ENCODE data around the gene HHIPL1. TPM values are rescaled to one million over a fixed set of nuclear protein-coding genes. Genes with fewer than 3 reads are reported as not detected.

Gene HHIPL1
- total RNA-seq, 1 donor from 2014 or later: 0.32 TPM

DNA sequence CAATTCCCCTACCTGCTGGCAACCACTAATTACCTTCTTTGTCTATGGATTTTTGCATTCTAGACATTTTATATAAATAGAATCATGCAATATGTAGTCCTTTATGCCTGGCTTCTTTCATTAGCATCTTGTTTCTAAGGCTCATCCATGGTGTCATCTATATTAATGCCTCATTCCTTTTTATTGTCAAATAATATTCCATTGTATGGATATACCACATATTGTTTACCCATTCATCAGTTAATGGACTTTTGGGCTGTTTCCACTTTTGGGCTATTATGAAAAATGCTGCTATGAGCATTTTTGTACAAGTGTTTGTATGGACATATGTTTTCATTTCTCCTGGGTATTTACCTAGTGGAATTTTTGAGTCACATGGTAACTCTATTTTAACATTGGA lies 57.2 kb downstream of the HHIPL1 start:
- Mint-ChIP-seq H3K27ac (no peak overlapping the region), H3K4me1 (peaks cover 7% of the 10 kb centered on the region), H3K4me3 (no peak overlapping the region), H3K27me3 (ENCODE audit: insufficient read depth, low read depth) (peaks cover 5% of the 10 kb centered on the region), H3K9me3 (peaks cover 30% of the 10 kb centered on the region), H3K36me3 (peaks cover 37% of the 10 kb centered on the region)
- no peak overlapping the region for H3K4me3 ChIP-seq
- peaks cover 9% of the 10 kb centered on the region for H3K36me3 ChIP-seq
- peaks cover 7% of the 10 kb centered on the region for H3K9me3 ChIP-seq (ENCODE audit: low read depth)
- no peaks in the 10 kb centered on the region for H3K79me2 ChIP-seq (ENCODE audit: low read depth)
- no peak overlapping the region for H3K27ac ChIP-seq
- H3K4me2 ChIP-seq: no peak overlapping the region
- no peak overlapping the region for H3K9ac ChIP-seq
- H4K20me1 ChIP-seq (ENCODE audit: low read depth): no peaks in the 10 kb centered on the region
- no peak overlapping the region for H2AFZ ChIP-seq (replicated peaks)
- peaks cover 4% of the 10 kb centered on the region for H3K4me1 ChIP-seq
- H3F3A ChIP-seq (ENCODE audit: low read depth): no peaks in the 10 kb centered on the region
- H3K27me3 ChIP-seq: no peaks in the 10 kb centered on the region
- no peak for DNase-seq (ENCODE audit: low spot score)
- TF ChIP-seq, protein P1, sequence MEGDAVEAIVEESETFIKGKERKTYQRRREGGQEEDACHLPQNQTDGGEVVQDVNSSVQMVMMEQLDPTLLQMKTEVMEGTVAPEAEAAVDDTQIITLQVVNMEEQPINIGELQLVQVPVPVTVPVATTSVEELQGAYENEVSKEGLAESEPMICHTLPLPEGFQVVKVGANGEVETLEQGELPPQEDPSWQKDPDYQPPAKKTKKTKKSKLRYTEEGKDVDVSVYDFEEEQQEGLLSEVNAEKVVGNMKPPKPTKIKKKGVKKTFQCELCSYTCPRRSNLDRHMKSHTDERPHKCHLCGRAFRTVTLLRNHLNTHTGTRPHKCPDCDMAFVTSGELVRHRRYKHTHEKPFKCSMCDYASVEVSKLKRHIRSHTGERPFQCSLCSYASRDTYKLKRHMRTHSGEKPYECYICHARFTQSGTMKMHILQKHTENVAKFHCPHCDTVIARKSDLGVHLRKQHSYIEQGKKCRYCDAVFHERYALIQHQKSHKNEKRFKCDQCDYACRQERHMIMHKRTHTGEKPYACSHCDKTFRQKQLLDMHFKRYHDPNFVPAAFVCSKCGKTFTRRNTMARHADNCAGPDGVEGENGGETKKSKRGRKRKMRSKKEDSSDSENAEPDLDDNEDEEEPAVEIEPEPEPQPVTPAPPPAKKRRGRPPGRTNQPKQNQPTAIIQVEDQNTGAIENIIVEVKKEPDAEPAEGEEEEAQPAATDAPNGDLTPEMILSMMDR (IDR thresholded peaks at IDR 0.05): no peak
- TF ChIP-seq EZH2phosphoT487 (IDR thresholded peaks at IDR 0.05) (no peak), EZH2 (IDR thresholded peaks at IDR 0.05) (no peak)

DNA sequence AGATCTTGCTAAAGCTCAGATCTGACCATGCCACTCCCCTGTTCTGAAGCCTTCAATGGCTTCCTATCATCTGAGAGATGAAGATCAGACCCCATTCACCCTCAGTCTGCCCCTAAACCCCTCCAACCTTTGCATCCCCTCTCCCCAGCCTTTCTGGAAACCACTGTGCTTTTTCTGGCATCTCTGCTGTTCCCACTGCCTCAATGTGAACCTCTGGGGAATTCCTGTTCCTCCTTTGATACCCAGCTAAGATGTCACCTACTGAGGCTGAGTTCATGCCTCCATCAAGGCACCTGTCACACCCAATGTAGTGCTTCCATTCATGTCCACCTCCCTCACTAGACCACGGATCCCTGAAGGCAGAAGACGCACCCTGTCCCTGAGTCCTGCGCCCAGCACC lies 58.5 kb downstream of the HHIPL1 start:
- no peaks in the 10 kb centered on the region for H3K4me1 ChIP-seq

DNA sequence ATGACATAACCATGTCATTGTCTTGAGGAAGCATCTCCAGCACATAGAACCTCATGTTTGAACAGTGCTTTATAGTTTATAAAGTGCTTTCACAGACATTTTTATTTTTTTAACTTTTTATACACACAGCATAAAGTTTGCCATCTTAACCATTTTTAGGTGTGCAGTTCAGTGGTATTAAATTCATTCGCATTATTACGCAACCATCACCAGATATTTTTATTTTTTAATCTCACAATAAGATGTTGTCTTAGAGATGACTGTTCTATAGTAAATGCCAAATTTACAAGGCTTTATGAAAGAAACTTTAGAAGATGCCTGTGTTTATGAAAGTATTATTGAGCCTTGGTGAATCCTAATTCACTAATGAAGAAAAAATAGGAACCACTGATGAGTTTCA lies 59.1 kb downstream of the HHIPL1 start:
- peaks cover 5% of the 10 kb centered on the region for H3K27me3 Mint-ChIP-seq (ENCODE audit: insufficient read depth, low read depth)
- H3K27me3 ChIP-seq: no peaks in the 10 kb centered on the region
- H3K9me3 ChIP-seq (ENCODE audit: low read depth): peaks cover 7% of the 10 kb centered on the region
- H3K4me3 Mint-ChIP-seq: no peak overlapping the region
- H3K27ac Mint-ChIP-seq: no peak overlapping the region
- no peaks in the 10 kb centered on the region for H3K4me1 Mint-ChIP-seq
- no peaks in the 10 kb centered on the region for H3K4me1 ChIP-seq
- H3K27ac ChIP-seq: no peak overlapping the region
- no peak overlapping the region for H3K9ac ChIP-seq
- H3K79me2 ChIP-seq (ENCODE audit: low read depth): no peaks in the 10 kb centered on the region
- H3F3A ChIP-seq (ENCODE audit: low read depth): no peaks in the 10 kb centered on the region
- H3K36me3 ChIP-seq: peaks cover 9% of the 10 kb centered on the region
- no peak overlapping the region for H3K4me2 ChIP-seq
- no peak overlapping the region for H2AFZ ChIP-seq (replicated peaks)
- H3K36me3 Mint-ChIP-seq: peaks cover 45% of the 10 kb centered on the region
- H3K9me3 Mint-ChIP-seq: peaks cover 30% of the 10 kb centered on the region
- TF ChIP-seq, protein P1 (IDR thresholded peaks at IDR 0.05): no peak
- no peak for TF ChIP-seq EZH2 (IDR thresholded peaks at IDR 0.05)
- TF ChIP-seq EZH2phosphoT487 (IDR thresholded peaks at IDR 0.05): no peak
- H4K20me1 ChIP-seq (ENCODE audit: low read depth): no peaks in the 10 kb centered on the region
- no peak for DNase-seq (ENCODE audit: low spot score)
- no peak overlapping the region for H3K4me3 ChIP-seq

More for the DNA sequence above, 58.5 kb downstream of the HHIPL1 start:
- Histone ChIP-seq H3K36me3 (peaks cover 9% of the 10 kb centered on the region), H3K4me3 (no peak overlapping the region), H3F3A (ENCODE audit: low read depth) (no peaks in the 10 kb centered on the region), H3K9ac (no peak overlapping the region), H3K27me3 (no peaks in the 10 kb centered on the region), H3K9me3 (ENCODE audit: low read depth) (peaks cover 7% of the 10 kb centered on the region), H3K79me2 (ENCODE audit: low read depth) (no peaks in the 10 kb centered on the region), H3K27ac (no peak overlapping the region), H2AFZ (replicated peaks) (no peak overlapping the region), H3K4me2 (no peak overlapping the region), H4K20me1 (ENCODE audit: low read depth) (no peaks in the 10 kb centered on the region)
- peaks cover 30% of the 10 kb centered on the region for H3K9me3 Mint-ChIP-seq
- no peak for TF ChIP-seq EZH2 (IDR thresholded peaks at IDR 0.05)
- TF ChIP-seq, protein P1 (IDR thresholded peaks at IDR 0.05): no peak
- TF ChIP-seq EZH2phosphoT487 (IDR thresholded peaks at IDR 0.05): no peak
- H3K27me3 Mint-ChIP-seq (ENCODE audit: insufficient read depth, low read depth): peaks cover 5% of the 10 kb centered on the region
- peaks cover 40% of the 10 kb centered on the region for H3K36me3 Mint-ChIP-seq
- H3K4me1 Mint-ChIP-seq: peaks cover under 1% of the 10 kb centered on the region
- H3K27ac Mint-ChIP-seq: no peak overlapping the region
- no peak overlapping the region for H3K4me3 Mint-ChIP-seq
- DNase-seq (ENCODE audit: low spot score): no peak
